Spleen (tissue), 3 donors: ENCODE measurements around the gene ATXN7L3.

Source experiments
- POLR2A ChIP-seq, 3 donors: fragments of 450-650 bp; IDR thresholded peaks; one replicate each; pipeline ENCODE4 v1.5.1; 2017; ENCODE audit warnings: antibody characterized with exemption in 3 of 3, mild to moderate bottlenecking in 1 of 3
- POLR2AphosphoS5 ChIP-seq, 3 donors: sonication (generic); formaldehyde crosslinking; IDR thresholded peaks; one replicate each; pipeline ENCODE4 v1.5.1; 2017; ENCODE audit warnings: antibody characterized with exemption in 3 of 3

DNA sequence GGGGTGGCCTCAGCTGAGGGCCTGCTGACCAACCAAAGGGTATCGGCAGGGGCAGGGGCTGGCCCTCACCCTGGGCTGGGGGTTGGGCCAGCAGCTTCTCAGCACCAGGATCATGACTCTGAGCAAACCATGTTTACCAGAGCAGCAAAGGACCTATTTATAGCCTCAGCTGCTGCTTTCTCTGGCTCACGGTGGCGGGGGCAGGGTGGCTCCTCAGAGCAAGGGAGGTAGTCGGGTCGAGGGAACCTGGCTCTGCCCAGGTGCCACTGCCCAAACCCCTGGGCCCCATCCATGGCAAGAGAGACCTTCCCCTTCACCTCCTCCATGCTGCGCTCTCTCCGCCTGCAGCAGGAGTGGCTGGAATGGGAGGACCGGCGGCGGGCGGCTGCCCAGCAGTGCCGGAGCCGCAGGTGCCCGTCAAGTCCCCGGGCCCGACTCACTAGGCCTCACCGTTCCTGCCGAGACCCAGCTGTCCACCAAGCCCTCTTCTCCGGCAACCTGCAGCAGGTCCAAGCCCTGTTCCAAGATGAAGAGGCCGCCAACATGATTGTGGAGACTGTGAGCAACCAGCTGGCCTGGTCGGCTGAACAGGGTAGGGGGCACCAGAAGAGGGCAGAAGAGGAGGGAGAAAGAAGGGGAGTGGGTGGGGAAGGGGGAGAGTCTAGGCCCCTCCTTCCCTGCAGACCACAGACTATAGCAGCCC lies 29.0 kb downstream of the ATXN7L3 start, which contains the start of gene ASB16:
- TF ChIP-seq POLR2A (IDR thresholded peaks at IDR 0.05) (no peak), POLR2AphosphoS5 (IDR thresholded peaks at IDR 0.05) (peak in 2 of 3 donors; percentile 8 to 54)
